Endothelial cell of umbilical vein (primary cell): ENCODE measurements around the gene NR3C1. TPM values are rescaled to one million over a fixed set of nuclear protein-coding genes. Genes with fewer than 3 reads are reported as not detected.

Experiments
- BruUV-seq: library from RNA; stranded (reverse); fragments of 400-500 nt; replicated peaks from 2 replicates; lab custom pipeline; 2021; lab: Mats Ljungman, UMichigan
- CTCF ChIA-PET: fragments of 300-600, 350-600 bp; sonication (Branson Sonifier 250); formaldehyde crosslinking; loops from one replicate; lab custom pipeline; 2021; ENCODE audit warnings: antibody characterized with exemption, inconsistent platforms; lab: Charles Lee
- POLR2A ChIA-PET: fragments of 300-600, 350-600 bp; sonication (Branson Sonifier 250); formaldehyde crosslinking; loops from one replicate; lab custom pipeline; 2021; ENCODE audit warnings: antibody characterized with exemption, inconsistent platforms; lab: Charles Lee
- DNase-seq: peaks from one replicate; pipeline ENCODE4 v3.0.0-alpha.2; 2011; ENCODE audit warnings: low read depth, low spot score
- FAIRE-seq: peaks from 2 replicates; lab custom pipeline; 2011; peaks lifted over from hg19 to GRCh38; lab: Jason Lieb, UNC
- H2AFZ ChIP-seq: 2 replicates; pipeline ENCODE4 v1.6.0; 2012; ENCODE audit warnings: low read depth, low read length, control low read depth, inconsistent platforms
- H3K27ac ChIP-seq: 2 replicates; pipeline ENCODE4 v1.5.1; 2011; ENCODE audit warnings: low read depth, mild to moderate bottlenecking, control low read depth, low read length, moderate library complexity; ENCODE audit not compliant: insufficient read depth
- H3K27me3 ChIP-seq, 2 experiments: 2 replicates each; pipeline versions ENCODE4 v1.6.0 to v1.6.1; 2011; ENCODE audit warnings: low read length in 2 of 2, mixed read lengths in 1 of 2; ENCODE audit not compliant: control insufficient read depth in 2 of 2, insufficient read depth in 2 of 2
- H3K36me3 ChIP-seq, 2 experiments: 2 replicates in 1 of 2; 3 replicates in 1 of 2; pipeline ENCODE4 v1.5.1; 2011; ENCODE audit warnings: low read length in 2 of 2, mild to moderate bottlenecking in 1 of 2, moderate library complexity in 1 of 2; ENCODE audit not compliant: control insufficient read depth in 2 of 2, insufficient read depth in 2 of 2; ENCODE audit errors: extremely low read depth in 1 of 2
- H3K4me1 ChIP-seq: 3 replicates; pipeline ENCODE4 v1.5.1; 2011; ENCODE audit warnings: mild to moderate bottlenecking, low read length; ENCODE audit not compliant: control insufficient read depth, insufficient read depth; ENCODE audit errors: extremely low read depth
- H3K4me2 ChIP-seq: 2 replicates; pipeline ENCODE4 v1.6.1; 2011; ENCODE audit warnings: low read length, control low read depth, mixed read lengths; ENCODE audit not compliant: insufficient read depth
- H3K4me3 ChIP-seq, 3 experiments: fragments of 200-600 bp in 1 of 3; sonication (generic), shearing (Covaris generic) in 1 of 3; replicated peaks in 1 of 3; 2 replicates each; pipeline ENCODE4 v1.5.1; 2011 to 2016; ENCODE audit warnings: control low read depth in 3 of 3, low read length in 3 of 3, mild to moderate bottlenecking in 2 of 3, inconsistent platforms in 1 of 3, low read depth in 1 of 3, moderate library complexity in 1 of 3; ENCODE audit not compliant: insufficient read depth in 1 of 3
- H3K79me2 ChIP-seq: 2 replicates; pipeline ENCODE4 v1.6.0; 2012; ENCODE audit warnings: low read length, inconsistent platforms; ENCODE audit not compliant: control insufficient read depth, insufficient read depth
- H3K9ac ChIP-seq: replicated peaks from 2 replicates; pipeline ENCODE3; 2011; ENCODE audit warnings: low read length, control low read depth; ENCODE audit not compliant: insufficient read depth; ENCODE audit errors: extremely low read depth
- H3K9me1 ChIP-seq: replicated peaks from 3 replicates; pipeline ENCODE4 v1.6.0; 2011; ENCODE audit warnings: mild to moderate bottlenecking, low read length; ENCODE audit not compliant: control insufficient read depth, insufficient read depth; ENCODE audit errors: extremely low read depth
- H3K9me3 ChIP-seq: replicated peaks from 2 replicates; pipeline ENCODE4 v1.5.1; 2012; ENCODE audit warnings: low read length, inconsistent platforms; ENCODE audit not compliant: control insufficient read depth, insufficient read depth
- H4K20me1 ChIP-seq: replicated peaks from 2 replicates; pipeline ENCODE3; 2011; ENCODE audit warnings: mild to moderate bottlenecking, low read length; ENCODE audit not compliant: control insufficient read depth, insufficient read depth; ENCODE audit errors: extremely low read depth
- CTCF ChIP-seq, 2 donors: IDR thresholded peaks; 1 replicate in 1 of 2; 2 replicates in 1 of 2; pipeline ENCODE4 v1.5.1; 2011; ENCODE audit warnings: low read length in 2 of 2, mild to moderate bottlenecking in 2 of 2, moderate library complexity in 2 of 2, control low read depth in 1 of 2, inconsistent platforms in 1 of 2, low read depth in 1 of 2; ENCODE audit not compliant: insufficient read depth in 1 of 2; ENCODE audit errors: extremely low read depth in 1 of 2
- EZH2 ChIP-seq: IDR thresholded peaks from 2 replicates; pipeline ENCODE4 v1.6.1; 2012; ENCODE audit warnings: borderline replicate concordance, low read depth, mild to moderate bottlenecking, moderate library complexity, low read length, inconsistent platforms; ENCODE audit not compliant: severe bottlenecking
- FOS ChIP-seq: IDR thresholded peaks from 2 replicates; pipeline ENCODE4 v1.6.1; 2011; ENCODE audit warnings: mild to moderate bottlenecking, low read length, moderate library complexity, borderline replicate concordance; ENCODE audit not compliant: insufficient read depth
- GATA2 ChIP-seq: IDR thresholded peaks from 2 replicates; pipeline ENCODE4 v1.7.0; 2011; ENCODE audit warnings: low read depth, mild to moderate bottlenecking, moderate library complexity, mixed read lengths, low read length; ENCODE audit not compliant: insufficient read length, insufficient read depth
- JUN ChIP-seq: IDR thresholded peaks from 2 replicates; pipeline ENCODE4 v1.6.1; 2011; ENCODE audit warnings: borderline replicate concordance, low read depth; ENCODE audit not compliant: insufficient read length, insufficient read depth
- MAX ChIP-seq: IDR thresholded peaks from 2 replicates; pipeline ENCODE4 v1.6.1; 2011; ENCODE audit not compliant: insufficient read depth, insufficient read length
- MYC ChIP-seq: IDR thresholded peaks from one replicate; pipeline ENCODE4 v1.6.1; 2011; ENCODE audit warnings: mild to moderate bottlenecking, low read depth, low read length
- POLR2A ChIP-seq: IDR thresholded peaks from 2 replicates; pipeline ENCODE4 v1.6.1; 2012; ENCODE audit warnings: low read depth, mild to moderate bottlenecking, control low read depth, low read length
- POLR2AphosphoS5 ChIP-seq: IDR thresholded peaks from 2 replicates; pipeline ENCODE4 v1.6.1; 2012; ENCODE audit warnings: low read depth, mild to moderate bottlenecking, control low read depth, low read length, moderate library complexity; ENCODE audit not compliant: insufficient read depth
- dilution Hi-C: fragments of 300-500 bp; cut with MboI; formaldehyde crosslinking; loops from one replicate; pipeline ENCODE4 v1.15.0; 2019; ENCODE audit warnings: low sequenced_read_pairs; ENCODE audit not compliant: extremely low pct_ligation_motif_present
- intact Hi-C: fragments of 100-400 bp; cut with micrococcal nuclease; formaldehyde crosslinking; loops from one replicate; pipeline ENCODE4 v1.10.0; 2022
- polyA plus RNA-seq, 4 experiments: library from polyadenylated mRNA; depleted of rRNA in 3 of 4; stranded (reverse) in 3 of 4; unstranded in 1 of 4; fragments of >200 nt; gene quantifications; 2 replicates each; pipeline versions ENCODE4 v1.2.1 to v1.2.3, GENCODE V29; 2011 to 2012; ENCODE audit warnings: missing spikeins in 1 of 4
- total RNA-seq: library from RNA; stranded (reverse); gene quantifications from 2 replicates; pipeline ENCODE4 v1.2.3, GENCODE V29; 2021

NR3C1 gene
- total and polyA plus RNA-seq, 2 donors (not counting 3 experiments of a cell fraction or from before 2014, with no cell fraction given): 4.1 to 17.0 TPM

GRCh38 chr5:143311428-143311827 is 92.1 kb downstream of the NR3C1 start:
- FAIRE-seq: peak; percentile 71
- Histone ChIP-seq H3K36me3 (peaks cover 0 to 3% of the 10 kb centered on the region in 2 experiments), H3K27me3 (no peaks in the 10 kb centered on the region), H3K4me2 (peak overlapping the region; percentile 45), H3K4me3 (no peak overlapping the region), H3K9me3 (no peaks in the 10 kb centered on the region), H3K27ac (peak overlapping the region; percentile 84), H3K9me1 (no peaks in the 10 kb centered on the region), H2AFZ (no peak overlapping the region), H3K9ac (peak overlapping the region; percentile 32), H3K79me2 (peaks cover 8% of the 10 kb centered on the region), H4K20me1 (no peaks in the 10 kb centered on the region), H3K4me1 (peaks cover 52% of the 10 kb centered on the region)
- TF ChIP-seq POLR2AphosphoS5 (peak; percentile 48), GATA2 (peak; percentile 83), JUN (peak; percentile 81), FOS (peak; percentile 89), MYC (no peak)
- peak; percentile 83 for DNase-seq
- intact Hi-C loops (loop anchor here (1.0 to 5.0 kb wide), 5 partner anchors 44 to 881 kb away; no protein-coding TSS in a partner anchor), dilution Hi-C loops (no loop called here)
- BruUV-seq: no TSS peak
- CTCF ChIA-PET: interaction anchor here (0.6 to 1.3 kb wide), 8 partner anchors 9 to 374 kb away, joined by 3 to 4 read pairs (median 3); partner anchors contain the start of gene NR3C1
- POLR2A ChIA-PET: interaction anchor here (0.7 kb wide), 1 partner anchor 93 kb away, joined by 3 read pairs; no protein-coding TSS in a partner anchor

GRCh38 chr5:143309661-143310431 is 93.6 kb downstream of the NR3C1 start:
- Histone ChIP-seq H3K27ac (peak overlapping the region; percentile 32), H3K4me2 (peak overlapping the region; percentile 12), H3K9me1 (no peaks in the 10 kb centered on the region), H3K9ac (no peak overlapping the region), H3K4me1 (peaks cover 46% of the 10 kb centered on the region), H3K4me3 (no peak overlapping the region), H3K79me2 (peaks cover 2% of the 10 kb centered on the region), H4K20me1 (no peaks in the 10 kb centered on the region), H2AFZ (no peak overlapping the region), H3K27me3 (no peaks in the 10 kb centered on the region), H3K36me3 (peaks cover 0 to 3% of the 10 kb centered on the region in 2 experiments), H3K9me3 (no peaks in the 10 kb centered on the region)
- CTCF ChIA-PET: no interaction called here
- DNase-seq (peak; percentile 58), FAIRE-seq (no peak)
- no peak for TF ChIP-seq JUN
- no peak for TF ChIP-seq GATA2
- no peak for TF ChIP-seq POLR2A
- no peak for TF ChIP-seq MAX
- TF ChIP-seq EZH2: no peak
- TF ChIP-seq MYC: no peak
- TF ChIP-seq POLR2AphosphoS5: no peak
- TF ChIP-seq FOS: no peak
- no peak for TF ChIP-seq CTCF (IDR thresholded peaks at IDR 0.05; ENCODE audit: extremely low read depth in 1 of 2, insufficient read depth in 1 of 2, low read depth in 1 of 2, low read length in 2 of 2)
- POLR2A ChIA-PET: no interaction called here
- intact Hi-C loops: loop anchor here (5.0 kb wide), 4 partner anchors 43 to 882 kb away; no protein-coding TSS in a partner anchor
- dilution Hi-C loops: no loop called here
- BruUV-seq: no TSS peak
